Stimulated activated CD4-positive, alpha-beta T cell treated with anti-CD3 and anti-CD28 coated beads, Interleukin-1b, Interleukin-23, amount 100 ng/mL, for 24 hours (primary cell): ENCODE measurements around the gene DCST1.
A peak's percentile ranks its signal among the peaks of the same experiment; 100 is the strongest.
"Not testable (repeated sequence)": the region's sequence is repeated elsewhere in the genome, so short reads cannot be mapped to it uniquely, and the experiment has no call there.

Experiments
- DNase-seq, 4 experiments: peaks; one replicate each; pipeline ENCODE4 v3.0.0-alpha.2; 2020; ENCODE audit warnings: low read depth in 4 of 4, low spot score in 1 of 4

Gene DCST1, protein sequence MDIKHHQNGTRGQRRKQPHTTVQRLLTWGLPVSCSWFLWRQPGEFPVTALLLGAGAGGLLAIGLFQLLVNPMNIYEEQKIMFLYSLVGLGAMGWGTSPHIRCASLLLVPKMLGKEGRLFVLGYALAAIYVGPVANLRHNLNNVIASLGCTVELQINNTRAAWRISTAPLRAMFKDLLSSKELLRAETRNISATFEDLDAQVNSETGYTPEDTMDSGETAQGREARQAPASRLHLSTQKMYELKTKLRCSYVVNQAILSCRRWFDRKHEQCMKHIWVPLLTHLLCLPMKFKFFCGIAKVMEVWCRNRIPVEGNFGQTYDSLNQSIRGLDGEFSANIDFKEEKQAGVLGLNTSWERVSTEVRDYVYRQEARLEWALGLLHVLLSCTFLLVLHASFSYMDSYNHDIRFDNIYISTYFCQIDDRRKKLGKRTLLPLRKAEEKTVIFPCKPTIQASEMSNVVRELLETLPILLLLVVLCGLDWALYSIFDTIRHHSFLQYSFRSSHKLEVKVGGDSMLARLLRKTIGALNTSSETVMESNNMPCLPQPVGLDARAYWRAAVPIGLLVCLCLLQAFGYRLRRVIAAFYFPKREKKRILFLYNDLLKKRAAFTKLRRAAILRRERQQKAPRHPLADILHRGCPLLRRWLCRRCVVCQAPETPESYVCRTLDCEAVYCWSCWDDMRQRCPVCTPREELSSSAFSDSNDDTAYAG

DNA sequence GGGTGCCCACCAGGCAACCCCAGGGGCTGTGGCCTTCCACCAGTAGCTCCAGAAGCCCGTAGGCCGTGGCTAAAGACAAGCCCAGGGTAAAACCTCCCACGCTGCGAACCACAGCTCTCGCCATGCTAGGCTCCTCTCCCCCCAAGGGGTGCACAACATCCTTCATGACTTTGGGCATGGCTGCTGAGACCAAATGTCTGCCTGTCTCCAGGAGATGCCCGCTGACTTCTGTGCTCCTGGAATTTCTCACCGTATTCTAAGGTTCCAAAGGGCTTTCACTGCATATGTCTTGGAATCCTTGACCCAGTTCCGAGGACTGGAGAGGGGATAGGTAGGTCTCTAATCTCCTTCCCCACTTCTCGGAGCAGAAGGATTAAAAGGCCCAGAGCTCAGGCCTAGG lies at the start of gene DCST1, which contains the start of gene DCST2:
Gene DCST1, plus strand, starts transcription at position 301 of the 400 bp plus-strand sequence. CDS start 213 bp downstream, outside the sequence.
Gene DCST2, minus strand, starts transcription at position 258 of the 400 bp plus-strand sequence. Its CDS starts 80 bp downstream, at position 178.
- no peak for DNase-seq

DNA sequence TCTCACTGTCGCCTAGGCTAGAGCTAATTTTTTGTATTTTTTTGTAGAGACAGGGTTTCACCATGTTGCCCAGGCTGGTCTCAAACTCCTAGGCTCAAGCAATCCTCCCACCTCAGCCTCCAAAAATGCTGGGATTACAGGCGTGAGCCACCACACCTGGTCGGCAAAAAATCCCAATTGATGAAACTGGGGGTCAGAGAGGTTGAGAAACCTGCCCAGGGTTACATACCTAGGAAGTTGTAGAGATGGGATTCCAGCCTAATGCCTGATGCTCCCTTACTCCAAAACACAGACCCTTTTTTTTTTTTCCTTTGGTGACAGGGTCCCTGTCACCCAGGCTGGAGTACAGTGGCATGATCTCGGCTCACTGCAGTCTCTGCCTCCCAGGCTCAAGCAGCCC lies 46.9 kb upstream of the DCST1 start:
- DNase-seq: not testable (repeated sequence)

DNA sequence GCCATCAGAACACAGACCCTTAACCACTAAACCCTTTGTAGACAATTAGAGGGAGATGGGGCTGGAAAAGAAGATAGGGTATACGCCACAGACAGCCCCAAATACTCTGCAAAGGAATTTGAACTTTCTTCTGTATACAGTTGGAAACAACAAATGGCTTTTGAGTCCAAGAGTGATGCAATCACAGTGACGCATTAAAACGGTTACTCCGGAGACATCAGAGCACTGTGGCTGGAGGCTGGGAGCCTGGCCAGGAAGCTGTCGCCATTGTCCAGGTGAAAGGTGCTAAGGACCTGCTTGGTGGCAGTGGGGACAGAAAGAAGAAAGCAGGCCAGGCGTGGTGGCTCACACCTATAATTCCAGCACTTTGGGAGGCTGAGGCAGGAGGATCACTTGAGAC lies 46.3 kb upstream of the DCST1 start:
- no peak for DNase-seq

DNA sequence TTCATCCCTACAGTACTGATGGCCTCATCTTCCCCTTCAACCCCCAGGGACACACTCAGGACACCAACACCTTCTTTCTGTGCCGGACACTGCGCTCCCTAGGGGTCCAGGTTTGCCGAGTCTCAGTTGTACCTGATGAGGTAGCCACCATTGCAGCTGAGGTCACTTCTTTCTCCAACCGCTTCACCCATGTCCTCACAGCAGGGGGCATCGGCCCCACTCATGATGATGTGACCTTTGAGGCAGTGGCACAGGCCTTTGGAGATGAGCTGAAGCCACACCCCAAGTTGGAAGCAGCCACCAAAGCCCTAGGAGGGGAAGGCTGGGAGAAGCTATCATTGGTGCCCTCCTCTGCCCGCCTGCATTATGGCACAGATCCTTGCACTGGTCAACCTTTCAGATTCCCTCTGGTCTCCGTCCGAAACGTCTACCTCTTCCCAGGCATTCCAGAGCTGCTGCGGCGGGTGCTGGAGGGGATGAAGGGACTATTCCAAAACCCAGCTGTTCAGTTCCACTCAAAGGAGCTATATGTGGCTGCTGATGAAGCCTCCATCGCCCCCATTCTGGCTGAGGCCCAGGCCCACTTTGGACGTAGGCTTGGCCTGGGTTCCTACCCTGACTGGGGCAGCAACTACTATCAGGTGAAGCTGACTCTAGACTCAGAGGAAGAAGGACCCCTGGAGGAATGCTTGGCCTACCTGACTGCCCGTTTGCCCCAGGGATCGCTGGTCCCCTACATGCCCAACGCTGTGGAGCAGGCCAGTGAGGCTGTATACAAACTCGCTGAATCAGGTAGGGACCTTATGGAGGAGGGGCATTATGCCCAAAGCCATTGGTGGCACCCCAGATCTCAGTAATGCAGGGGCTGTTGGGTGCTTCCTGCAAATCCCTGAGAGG lies 45.3 kb upstream of the DCST1 start:
- DNase-seq: no peak

DNA sequence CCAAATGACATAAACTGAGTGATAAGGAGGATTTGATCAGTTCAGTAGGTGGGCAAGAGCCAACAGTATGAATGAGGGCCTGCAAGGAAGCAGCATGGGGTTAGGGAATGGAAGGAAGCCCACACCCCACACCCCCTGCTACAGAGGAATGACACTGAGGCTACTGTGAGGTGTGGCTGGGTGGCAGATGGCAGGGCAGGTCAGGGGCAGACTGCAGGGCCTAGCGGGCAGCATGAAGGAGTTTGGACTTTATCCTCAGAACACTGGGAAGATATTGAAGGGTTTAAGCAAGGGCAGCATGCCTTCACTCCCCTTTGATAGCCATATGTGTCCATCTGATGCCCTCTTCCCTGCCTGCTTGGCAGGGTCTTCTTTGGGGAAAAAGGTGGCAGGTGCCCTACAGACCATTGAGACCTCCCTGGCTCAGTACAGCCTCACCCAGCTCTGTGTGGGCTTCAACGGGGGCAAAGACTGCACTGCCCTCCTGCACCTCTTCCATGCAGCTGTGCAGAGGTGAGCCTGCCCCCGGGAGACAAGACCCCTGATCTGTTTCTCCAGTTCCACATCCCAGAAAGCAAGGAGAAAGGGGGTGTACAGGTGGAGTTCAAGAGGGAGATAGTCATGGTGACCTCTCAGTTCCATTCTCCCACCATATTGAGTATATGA lies 44.3 kb upstream of the DCST1 start:
- no peak for DNase-seq

DNA sequence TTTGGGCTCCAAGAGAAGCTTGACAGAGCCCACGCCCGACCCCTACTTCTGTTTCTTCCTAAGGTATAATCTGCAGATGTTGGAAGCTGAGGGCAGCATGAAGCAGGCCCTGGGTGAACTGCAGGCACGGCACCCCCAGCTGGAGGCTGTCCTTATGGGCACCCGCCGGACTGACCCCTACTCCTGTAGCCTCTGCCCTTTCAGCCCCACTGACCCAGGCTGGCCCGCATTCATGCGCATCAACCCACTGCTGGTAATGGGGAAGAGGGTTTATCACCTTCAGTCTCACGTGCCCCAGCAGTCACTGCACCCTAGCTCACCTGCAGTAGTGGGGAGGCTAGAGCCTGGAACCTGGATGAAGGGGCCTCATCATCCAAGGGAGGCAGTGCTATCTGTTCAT lies 43.3 kb upstream of the DCST1 start:
- no peak for DNase-seq

DNA sequence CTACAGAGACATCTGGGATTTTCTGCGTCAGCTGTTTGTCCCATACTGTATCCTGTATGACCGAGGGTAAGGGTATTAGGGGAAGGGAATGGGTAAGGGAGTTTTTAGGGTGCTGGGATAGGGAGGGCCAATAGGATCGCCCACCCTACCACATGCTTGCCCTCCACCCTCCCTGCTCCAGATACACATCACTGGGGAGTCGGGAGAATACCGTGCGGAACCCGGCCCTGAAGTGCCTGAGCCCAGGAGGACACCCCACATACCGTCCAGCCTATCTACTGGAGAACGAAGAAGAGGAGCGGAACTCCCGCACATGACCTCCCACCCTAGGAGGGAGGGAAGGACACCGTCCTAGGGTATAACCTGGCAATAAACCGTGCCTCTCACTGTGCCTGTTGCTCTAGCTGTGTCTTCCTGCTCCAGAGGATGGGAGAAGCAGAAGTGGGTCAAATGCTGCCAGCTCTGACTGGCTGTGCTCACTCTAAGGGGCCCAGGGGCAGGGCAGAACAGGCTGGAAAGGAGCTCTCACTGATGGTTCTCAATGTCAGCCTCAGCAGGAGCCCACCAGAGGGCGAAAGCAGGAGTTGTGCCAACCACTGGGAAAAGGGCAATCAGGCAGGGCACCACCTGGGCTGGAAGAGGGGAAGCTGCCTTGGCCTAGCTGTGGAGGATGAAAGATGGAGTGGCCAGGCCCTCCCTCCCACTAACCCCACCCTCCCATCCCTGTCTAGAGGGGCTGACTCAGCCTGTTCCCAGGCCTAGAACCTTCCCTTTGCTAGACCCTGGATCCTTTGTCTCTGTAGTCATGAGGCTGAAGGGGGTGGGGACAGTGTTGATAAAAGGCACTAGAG lies 40.7 kb upstream of the DCST1 start:
- DNase-seq: no peak

DNA sequence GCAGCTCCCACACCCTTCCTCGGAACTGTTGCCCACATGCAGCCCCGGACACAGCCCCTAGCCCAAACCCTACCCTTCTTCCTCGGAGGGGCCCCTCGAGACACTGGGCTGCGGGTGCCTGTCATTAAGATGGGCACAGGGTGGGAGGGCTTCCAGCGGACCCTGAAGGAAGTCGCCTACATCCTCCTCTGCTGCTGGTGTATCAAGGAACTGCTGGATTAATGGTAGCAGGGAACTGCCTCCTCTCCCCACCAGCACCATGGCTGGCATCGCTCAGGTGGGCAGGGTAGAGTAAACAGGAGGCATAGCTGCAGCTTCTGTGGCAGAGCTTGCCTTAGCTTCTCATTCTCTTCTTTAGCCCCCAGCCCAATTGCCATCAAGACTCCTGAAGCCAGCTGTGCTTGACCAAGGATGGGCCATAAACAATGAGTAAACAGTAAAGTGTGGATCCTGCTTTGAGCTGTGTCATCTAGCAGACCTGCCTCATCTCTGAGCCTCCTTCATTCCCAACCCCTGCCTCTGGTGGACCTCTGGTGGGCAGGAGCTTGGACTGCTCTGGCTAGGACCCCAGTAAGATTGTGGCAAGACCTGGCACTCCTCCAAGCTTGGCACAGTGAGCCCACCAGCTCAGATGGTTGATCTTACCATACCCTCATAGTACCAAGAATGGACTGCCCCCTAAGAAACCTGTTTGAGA lies 39.9 kb upstream of the DCST1 start, which contains the start of gene LENEP:
Gene LENEP, plus strand, starts transcription at position 15 of the 697 bp plus-strand sequence. Its CDS starts 22 bp downstream, at position 37.
- no peak for DNase-seq

DNA sequence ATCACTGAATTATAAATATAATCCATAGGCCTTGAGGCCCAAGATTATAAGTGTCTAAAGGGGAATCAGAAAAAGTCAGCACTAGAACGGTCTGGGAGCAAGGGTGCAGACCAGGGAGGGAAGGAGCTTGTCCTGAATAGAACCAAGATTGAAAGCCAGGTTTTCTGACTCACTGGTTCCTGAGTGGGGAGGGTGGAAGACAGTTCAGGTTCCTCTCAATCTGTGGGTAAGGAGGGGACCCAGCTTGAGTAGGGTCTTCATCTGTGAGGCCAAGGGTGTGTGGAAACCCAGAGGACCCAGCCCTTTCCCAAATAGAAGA lies 39.4 kb upstream of the DCST1 start:
- no peak for DNase-seq

DNA sequence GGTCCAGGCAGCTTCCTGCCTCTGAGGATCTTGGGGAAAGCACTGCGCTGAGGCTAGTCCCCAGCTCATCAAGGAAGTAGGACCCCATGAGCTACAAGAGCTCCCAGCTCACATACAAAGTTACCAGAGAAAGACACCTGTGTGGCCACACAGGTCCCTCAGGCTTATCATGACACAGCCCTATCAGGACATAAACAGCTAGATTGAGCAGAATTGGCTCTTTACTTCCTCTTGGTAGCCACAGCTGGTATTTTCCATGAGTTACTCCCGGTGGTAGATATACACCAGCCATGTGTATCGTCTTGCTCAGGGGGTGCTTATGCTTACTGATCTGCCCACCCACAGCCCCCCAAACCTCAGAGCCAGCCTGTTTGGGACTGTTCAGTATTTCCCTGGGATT lies 39.0 kb upstream of the DCST1 start:
- DNase-seq: no peak

DNA sequence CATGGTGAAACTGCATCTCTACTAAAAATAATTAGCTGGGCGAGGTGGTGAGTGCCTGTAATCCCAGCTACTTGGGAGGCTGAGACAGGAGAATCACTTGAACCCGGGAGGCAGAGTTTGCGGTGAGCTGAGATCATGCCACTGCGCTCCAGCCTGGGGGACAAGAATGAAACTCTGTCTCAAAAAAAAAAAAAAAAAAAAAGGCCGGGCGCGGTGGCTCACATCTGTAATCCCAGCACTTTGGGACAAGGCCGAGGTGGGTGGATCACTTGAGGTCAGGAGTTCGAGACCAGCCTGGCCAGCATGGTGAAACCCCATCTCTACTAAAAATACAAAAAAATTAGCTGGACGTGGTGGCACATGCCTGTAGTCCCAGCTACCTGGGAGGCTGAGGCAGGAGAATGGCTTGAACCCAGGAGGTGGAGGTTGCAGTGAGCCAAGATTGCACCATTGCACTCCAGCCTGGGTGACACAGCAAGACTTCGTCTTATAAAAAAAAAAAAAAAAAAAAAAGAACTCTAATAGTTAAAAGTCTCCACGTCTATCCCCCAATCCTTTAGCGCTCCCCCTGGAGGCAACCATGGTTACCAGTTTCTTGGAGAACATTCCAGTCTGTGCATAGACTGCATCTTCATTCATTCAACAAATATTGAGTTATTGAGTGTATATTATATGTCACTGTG lies 38.2 kb upstream of the DCST1 start:
- not testable (repeated sequence) for DNase-seq

DNA sequence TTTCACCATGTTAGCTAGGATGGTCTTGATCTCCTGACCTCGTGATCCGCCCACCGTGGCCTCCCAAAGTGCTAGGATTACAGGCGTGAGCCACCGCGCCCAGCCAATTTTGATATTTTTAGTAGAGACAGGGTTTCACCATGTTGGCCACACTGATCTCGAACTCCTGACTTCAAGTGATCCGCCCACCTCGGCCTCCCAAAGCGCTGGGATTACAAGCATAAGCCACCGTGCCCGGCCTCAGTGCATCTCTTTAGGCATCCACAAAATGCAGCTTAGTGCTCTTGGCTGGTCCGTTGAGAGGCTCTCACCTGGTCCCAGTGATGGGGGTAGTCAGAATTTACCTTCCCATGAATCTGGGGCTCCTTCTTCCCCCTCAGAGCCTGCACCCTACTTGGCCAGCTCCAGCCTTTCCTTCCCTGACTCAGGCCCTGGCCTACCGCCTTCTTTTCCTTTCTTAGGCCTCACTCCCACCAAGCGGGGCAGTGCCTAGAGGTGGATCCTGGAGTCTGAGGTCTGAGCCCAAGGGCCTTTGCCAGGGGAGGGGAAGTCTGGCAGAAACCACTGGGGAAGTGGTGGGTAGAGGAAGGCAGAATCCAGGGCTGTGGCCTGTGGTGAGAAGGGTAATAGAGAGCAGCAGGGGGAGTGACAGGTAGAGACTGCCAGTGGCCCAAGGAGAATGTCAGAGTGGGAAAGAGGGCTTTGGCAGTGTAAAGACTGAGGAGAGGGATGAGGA lies 36.5 kb upstream of the DCST1 start:
- no peak for DNase-seq

DNA sequence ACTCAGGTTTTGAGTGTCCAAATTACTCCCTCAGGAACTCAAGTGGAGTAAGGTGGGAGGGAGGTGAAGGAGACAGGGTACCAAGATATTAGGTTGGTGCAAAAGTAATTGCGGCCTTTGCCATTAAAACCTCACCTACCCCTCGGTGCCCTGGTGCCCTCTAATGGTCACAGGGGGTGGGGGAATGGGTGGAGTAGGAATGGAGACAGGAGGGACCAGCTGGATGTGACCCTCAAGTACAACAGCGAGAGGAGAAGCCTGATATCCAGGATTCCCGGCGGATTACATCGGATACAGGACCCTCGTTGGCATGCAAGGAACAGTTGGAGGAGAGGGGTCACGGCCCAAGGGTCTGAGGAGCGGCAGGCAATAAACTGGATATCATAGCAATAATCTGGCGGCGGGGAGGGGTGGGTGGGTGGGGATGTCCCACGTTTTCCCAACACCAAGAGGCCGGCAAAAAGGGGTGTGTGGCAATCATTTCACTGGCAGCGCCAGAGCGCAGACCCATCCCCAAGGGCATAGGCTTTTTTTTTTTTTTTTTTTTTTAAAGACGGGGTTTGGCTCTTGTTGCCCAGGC lies 35.3 kb upstream of the DCST1 start:
- DNase-seq: no peak

DNA sequence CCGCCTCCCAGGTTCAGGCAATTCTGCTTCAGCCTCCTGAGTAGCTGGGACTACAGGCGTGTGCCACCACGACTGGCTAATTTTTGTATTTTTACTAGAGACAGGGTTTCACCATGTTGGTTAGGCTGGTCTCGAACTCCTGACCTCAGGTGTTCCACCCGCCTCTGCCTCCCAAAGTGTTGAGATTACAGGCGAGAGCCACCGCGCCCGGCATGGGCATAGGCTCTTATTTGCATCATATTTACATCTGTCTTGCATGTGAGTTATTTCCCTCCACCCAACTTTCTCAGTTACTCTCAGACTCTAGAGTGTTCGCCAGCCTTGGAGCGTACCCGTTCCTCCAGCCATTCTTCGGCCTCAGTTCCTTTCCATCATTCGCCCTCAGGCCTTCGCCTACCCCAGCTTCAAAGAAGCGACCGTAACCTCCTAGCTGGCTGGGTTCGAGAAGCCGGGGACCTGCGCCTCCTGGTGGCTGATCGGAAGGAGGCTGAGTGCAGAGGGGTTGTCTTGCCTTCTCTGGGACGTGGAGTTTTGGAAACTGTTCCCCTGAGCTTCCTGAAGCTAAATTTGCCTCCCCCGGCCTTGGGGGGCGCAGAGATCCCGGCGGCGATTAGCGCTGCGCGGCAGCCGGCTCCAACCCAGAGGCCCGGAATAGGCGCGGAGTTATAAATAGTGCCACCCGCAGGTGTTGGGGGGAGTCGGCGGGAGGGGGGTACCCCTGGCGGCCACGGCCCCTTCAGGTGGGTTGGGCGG lies 34.6 kb upstream of the DCST1 start:
- peak in 2 of 4 experiments; percentile 60 to 76 for DNase-seq

DNA sequence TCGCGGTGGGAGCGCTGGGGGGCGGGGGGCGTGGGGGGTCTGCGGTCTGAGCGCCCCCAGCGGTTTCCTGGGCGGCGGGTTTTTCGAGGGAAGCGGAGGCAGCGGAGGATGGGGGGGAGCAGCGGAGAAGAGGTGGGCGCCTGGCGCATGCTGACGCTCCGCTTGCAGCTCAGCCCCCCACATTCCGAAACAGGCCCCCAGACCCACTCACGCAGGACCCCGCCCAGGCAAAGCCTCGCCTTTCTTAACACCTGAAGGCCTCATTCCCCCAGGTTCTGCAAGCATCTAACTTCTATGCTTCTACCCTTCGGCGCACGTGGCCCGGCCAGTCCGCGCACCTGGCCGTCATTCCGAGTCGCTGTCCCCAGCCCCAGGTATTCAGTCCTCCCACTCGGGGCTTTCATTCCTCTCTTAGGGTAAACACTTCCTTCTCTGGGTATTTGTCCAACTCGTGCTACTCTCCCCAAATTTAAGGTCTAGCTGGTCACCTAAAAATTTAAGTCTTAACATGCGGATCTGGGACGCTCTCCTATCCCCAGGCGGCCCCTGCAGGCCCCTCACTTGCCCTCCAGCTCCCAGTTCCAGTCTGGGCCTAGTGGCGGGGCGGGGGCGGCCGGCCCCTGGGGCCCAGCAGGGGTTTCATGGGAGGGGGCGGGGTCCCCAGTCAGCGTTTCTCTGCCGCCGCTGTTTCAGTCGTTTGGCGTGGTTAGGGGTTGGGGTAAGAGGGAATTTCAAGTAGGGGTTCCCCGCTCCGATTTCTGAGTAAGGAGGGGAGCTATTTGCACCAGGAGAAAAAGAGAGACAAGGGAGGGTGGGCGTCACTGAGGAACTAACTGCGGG lies 33.8 kb upstream of the DCST1 start:
- DNase-seq: peak in 2 of 4 experiments; percentile 50 to 72

DNA sequence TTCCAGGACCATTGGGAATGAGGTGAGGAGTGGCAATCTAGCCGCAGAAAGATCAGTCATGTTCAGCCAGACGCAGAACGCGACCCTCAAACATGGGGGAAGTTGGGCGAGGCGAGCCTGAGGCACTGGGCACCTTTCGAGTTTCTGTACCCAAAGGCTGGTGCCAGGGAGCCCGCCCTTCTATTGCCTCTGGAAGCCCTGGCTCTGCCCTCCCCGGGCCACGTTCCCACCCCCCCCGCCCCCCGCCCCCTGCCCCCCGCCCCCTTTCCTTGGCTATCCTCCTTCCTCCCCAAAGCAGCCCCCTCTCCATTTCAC lies 33.3 kb upstream of the DCST1 start:
- no peak for DNase-seq
